Measurements from ENCODE around the gene CALML6. TPM values are rescaled to one million over a fixed set of nuclear protein-coding genes. Genes with fewer than 3 reads are reported as not detected.

CALML6 gene
- total RNA-seq, 1 experiment from 2014 or later = 1.7 TPM

DNA sequence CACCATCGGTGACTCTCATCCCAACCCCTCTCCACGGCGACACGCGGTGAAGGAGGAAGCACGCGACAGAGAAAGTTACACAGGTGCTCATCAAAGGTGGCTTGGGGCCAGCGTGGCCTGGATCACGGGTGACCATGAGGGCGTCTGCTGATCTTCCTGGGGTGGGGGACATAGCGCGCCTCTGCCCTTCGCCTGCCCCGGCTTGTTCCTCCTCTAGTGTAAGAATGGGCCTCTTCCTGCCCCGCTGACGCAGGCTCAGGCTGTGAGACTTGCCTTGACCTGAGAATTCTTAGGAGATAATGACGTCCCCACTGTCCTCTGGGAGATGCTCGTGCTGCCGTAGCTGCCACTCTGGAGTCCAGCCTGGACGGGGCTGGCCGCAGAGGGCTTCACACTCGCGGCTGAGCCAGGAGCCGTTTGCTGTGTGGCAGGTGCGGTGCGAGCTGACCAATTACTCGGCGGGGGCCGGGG is 43.0 kb downstream of the CALML6 start:
- no CpG with 5 or more reads among the region's 29 CpGs for WGBS (ENCODE audit: extremely low coverage, insufficient read length, low lambda C conversion rate)
- H2BK15ac ChIP-seq (ENCODE audit: low read depth, low read length) = no peak overlapping the region
- Mint-ChIP-seq H3K27me3 (ENCODE audit: low read depth) (peaks cover 7% of the 10 kb centered on the region), H3K4me3 (no peak overlapping the region), H3K9me3 (peaks cover 4 to 6% of the 10 kb centered on the region in 2 experiments; a peak in 3 of 5 replicates), H3K36me3 (ENCODE audit: insufficient read depth in 1 of 3, low read depth in 3 of 3) (peaks cover 0 to 2% (median 1%) of the 10 kb centered on the region in 3 experiments; a peak in 1 of 7 replicates), H3K27ac (no peak overlapping the region; a peak in 1 of 7 replicates), H3K4me1 (peaks cover 32 to 37% of the 10 kb centered on the region in 2 experiments)
- H4K91ac ChIP-seq (ENCODE audit: insufficient read length, low read depth, low read length) = no peak overlapping the region
- no peak overlapping the region for H3K14ac ChIP-seq (ENCODE audit: insufficient read depth, low read length)
- no peak overlapping the region for H3K56ac ChIP-seq (ENCODE audit: insufficient read length, low read depth, low read length)
- no peaks in the 10 kb centered on the region for H3K27me3 ChIP-seq (ENCODE audit: insufficient read depth, low read length)
- H2BK20ac ChIP-seq (ENCODE audit: low read depth, low read length, poor library complexity, severe bottlenecking) = no peak overlapping the region
- no peak overlapping the region for H3K9ac ChIP-seq (ENCODE audit: extremely low read depth, insufficient read length, low read length)
- no peak overlapping the region for H2AK5ac ChIP-seq (ENCODE audit: insufficient read length, low read length)
- H3K79me1 ChIP-seq (ENCODE audit: insufficient read depth, low read depth, low read length, poor library complexity, severe bottlenecking) = no peaks in the 10 kb centered on the region
- H3K23ac ChIP-seq (ENCODE audit: insufficient read length, low read depth, low read length) = no peak overlapping the region
- no peak overlapping the region for H2BK12ac ChIP-seq (ENCODE audit: insufficient read length, low read depth, low read length)
- H3K79me2 ChIP-seq (ENCODE audit: insufficient read depth, low read length) = no peaks in the 10 kb centered on the region
- no peak overlapping the region for H3K4ac ChIP-seq (ENCODE audit: low read depth, low read length)
- no peak overlapping the region for H2BK5ac ChIP-seq (ENCODE audit: insufficient read length, low read length)
- no peak overlapping the region for H4K8ac ChIP-seq (replicated peaks; ENCODE audit: insufficient read length, low read depth, low read length)
- H4K5ac ChIP-seq (ENCODE audit: insufficient read length, low read depth, low read length) = no peak overlapping the region
- DNase-seq = no peak
- no peak overlapping the region for H3K4me2 ChIP-seq (ENCODE audit: insufficient read depth, insufficient read length, low read length)
- no peaks in the 10 kb centered on the region for H4K20me1 ChIP-seq (ENCODE audit: control insufficient read depth, insufficient read depth, insufficient read length)
- TF ChIP-seq, protein P1, sequence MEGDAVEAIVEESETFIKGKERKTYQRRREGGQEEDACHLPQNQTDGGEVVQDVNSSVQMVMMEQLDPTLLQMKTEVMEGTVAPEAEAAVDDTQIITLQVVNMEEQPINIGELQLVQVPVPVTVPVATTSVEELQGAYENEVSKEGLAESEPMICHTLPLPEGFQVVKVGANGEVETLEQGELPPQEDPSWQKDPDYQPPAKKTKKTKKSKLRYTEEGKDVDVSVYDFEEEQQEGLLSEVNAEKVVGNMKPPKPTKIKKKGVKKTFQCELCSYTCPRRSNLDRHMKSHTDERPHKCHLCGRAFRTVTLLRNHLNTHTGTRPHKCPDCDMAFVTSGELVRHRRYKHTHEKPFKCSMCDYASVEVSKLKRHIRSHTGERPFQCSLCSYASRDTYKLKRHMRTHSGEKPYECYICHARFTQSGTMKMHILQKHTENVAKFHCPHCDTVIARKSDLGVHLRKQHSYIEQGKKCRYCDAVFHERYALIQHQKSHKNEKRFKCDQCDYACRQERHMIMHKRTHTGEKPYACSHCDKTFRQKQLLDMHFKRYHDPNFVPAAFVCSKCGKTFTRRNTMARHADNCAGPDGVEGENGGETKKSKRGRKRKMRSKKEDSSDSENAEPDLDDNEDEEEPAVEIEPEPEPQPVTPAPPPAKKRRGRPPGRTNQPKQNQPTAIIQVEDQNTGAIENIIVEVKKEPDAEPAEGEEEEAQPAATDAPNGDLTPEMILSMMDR (conservative IDR thresholded peaks at IDR 0.05) = no peak
- no peaks in the 10 kb centered on the region for H3K9me3 ChIP-seq (ENCODE audit: control insufficient read depth, low read depth, low read length)
- no peak overlapping the region for H3K27ac ChIP-seq (ENCODE audit: insufficient read length, low read depth, low read length)
- H3K23me2 ChIP-seq (ENCODE audit: insufficient read length, low read depth, low read length, poor library complexity, severe bottlenecking) = no peaks in the 10 kb centered on the region
- no peak overlapping the region for H2AFZ ChIP-seq (ENCODE audit: low read length)
- H3K4me1 ChIP-seq (ENCODE audit: insufficient read depth, low read length) = no peaks in the 10 kb centered on the region; the same call in 1 of the 2 replicates
- no peak overlapping the region for H2BK120ac ChIP-seq (ENCODE audit: low read depth, low read length, poor library complexity, severe bottlenecking)
- H3K18ac ChIP-seq (ENCODE audit: insufficient read length, low read depth, low read length) = no peak overlapping the region
- H3T11ph ChIP-seq (ENCODE audit: low read length) = no peak overlapping the region

All from H9 (cell line).